H9 (cell line): ENCODE results near the gene ERAS. TPM values are rescaled to one million over a fixed set of nuclear protein-coding genes. Genes with fewer than 3 reads are reported as not detected.

Experiments used
- DNase-seq: peaks from one replicate; pipeline ENCODE4 v3.0.0-alpha.2; 2017
- H2AFZ ChIP-seq: one replicate; pipeline ENCODE4 v1.6.1; 2013; ENCODE audit warnings: mild to moderate bottlenecking, low read length, control low read depth, moderate library complexity
- H2AK5ac ChIP-seq: 2 replicates; pipeline ENCODE4 v1.6.1; 2013; ENCODE audit warnings: low read length, control low read depth, mixed read lengths; ENCODE audit not compliant: insufficient read length
- H2BK120ac ChIP-seq: one replicate; pipeline ENCODE4 v1.6.1; 2013; ENCODE audit warnings: low read depth, mild to moderate bottlenecking, low read length, control low read depth, inconsistent platforms; ENCODE audit not compliant: poor library complexity, severe bottlenecking
- H2BK12ac ChIP-seq: 2 replicates; pipeline ENCODE4 v1.6.1; 2013; ENCODE audit warnings: low read length, control low read depth, mixed read lengths, low read depth; ENCODE audit not compliant: insufficient read length
- H2BK15ac ChIP-seq: 2 replicates; pipeline ENCODE4 v1.6.1; 2013; ENCODE audit warnings: low read depth, low read length, control low read depth
- H2BK20ac ChIP-seq: one replicate; pipeline ENCODE4 v1.6.1; 2013; ENCODE audit warnings: low read depth, mild to moderate bottlenecking, low read length, control low read depth, inconsistent platforms; ENCODE audit not compliant: poor library complexity, severe bottlenecking
- H2BK5ac ChIP-seq: 2 replicates; pipeline ENCODE4 v1.6.1; 2013; ENCODE audit warnings: low read length, control low read depth, mixed read lengths; ENCODE audit not compliant: insufficient read length
- H3K14ac ChIP-seq: 2 replicates; pipeline ENCODE4 v1.6.1; 2013; ENCODE audit warnings: low read length, control low read depth; ENCODE audit not compliant: insufficient read depth
- H3K18ac ChIP-seq: 2 replicates; pipeline ENCODE4 v1.6.1; 2013; ENCODE audit warnings: low read depth, mild to moderate bottlenecking, mixed read lengths, low read length, control low read depth; ENCODE audit not compliant: insufficient read length
- H3K23ac ChIP-seq: 2 replicates; pipeline ENCODE4 v1.6.1; 2013; ENCODE audit warnings: low read length, control low read depth, mixed read lengths, low read depth; ENCODE audit not compliant: insufficient read length
- H3K23me2 ChIP-seq: 2 replicates; pipeline ENCODE4 v1.6.1; 2013; ENCODE audit warnings: low read depth, mild to moderate bottlenecking, mixed read lengths, low read length, control low read depth; ENCODE audit not compliant: insufficient read length, poor library complexity, severe bottlenecking
- H3K27ac ChIP-seq: 2 replicates; pipeline ENCODE4 v1.5.1; 2013; ENCODE audit warnings: low read length, control low read depth, mixed read lengths, low read depth; ENCODE audit not compliant: insufficient read length
- H3K27me3 ChIP-seq: 2 replicates; pipeline ENCODE4 v1.6.1; 2013; ENCODE audit warnings: low read length, control low read depth, inconsistent platforms; ENCODE audit not compliant: insufficient read depth
- H3K4ac ChIP-seq: 2 replicates; pipeline ENCODE4 v1.6.1; 2013; ENCODE audit warnings: low read depth, mild to moderate bottlenecking, control low read depth, inconsistent platforms, low read length, moderate library complexity
- H3K4me1 ChIP-seq: 2 replicates; pipeline ENCODE4 v1.6.1; 2013; ENCODE audit warnings: low read length, control low read depth, inconsistent platforms; ENCODE audit not compliant: insufficient read depth
- H3K4me2 ChIP-seq: 2 replicates; pipeline ENCODE4 v1.6.1; 2013; ENCODE audit warnings: low read length, control low read depth, mixed read lengths; ENCODE audit not compliant: insufficient read length, insufficient read depth
- H3K56ac ChIP-seq: 2 replicates; pipeline ENCODE4 v1.6.1; 2013; ENCODE audit warnings: low read depth, mild to moderate bottlenecking, mixed read lengths, low read length, control low read depth; ENCODE audit not compliant: insufficient read length
- H3K79me1 ChIP-seq: 2 replicates; pipeline ENCODE4 v1.6.1; 2013; ENCODE audit warnings: low read depth, mild to moderate bottlenecking, moderate library complexity, low read length, control low read depth, inconsistent platforms; ENCODE audit not compliant: insufficient read depth, poor library complexity, severe bottlenecking
- H3K79me2 ChIP-seq: 2 replicates; pipeline ENCODE4 v1.6.1; 2013; ENCODE audit warnings: low read length, control low read depth, inconsistent platforms; ENCODE audit not compliant: insufficient read depth
- H3K9ac ChIP-seq: 2 replicates; pipeline ENCODE4 v1.6.1; 2013; ENCODE audit warnings: low read length, control low read depth, mixed read lengths; ENCODE audit not compliant: insufficient read length; ENCODE audit errors: extremely low read depth
- H3K9me3 ChIP-seq: one replicate; pipeline ENCODE4 v1.6.1; 2013; ENCODE audit warnings: low read depth, low read length, inconsistent platforms; ENCODE audit not compliant: control insufficient read depth
- H3T11ph ChIP-seq: one replicate; pipeline ENCODE4 v1.6.1; 2013; ENCODE audit warnings: mild to moderate bottlenecking, low read length, control low read depth, inconsistent platforms
- H4K20me1 ChIP-seq: one replicate; pipeline ENCODE4 v1.6.1; 2013; ENCODE audit not compliant: control insufficient read depth, insufficient read length, insufficient read depth
- H4K5ac ChIP-seq: 2 replicates; pipeline ENCODE4 v1.6.1; 2013; ENCODE audit warnings: low read depth, mild to moderate bottlenecking, mixed read lengths, low read length, control low read depth; ENCODE audit not compliant: insufficient read length
- H4K8ac ChIP-seq: replicated peaks from 2 replicates; pipeline ENCODE4 v1.6.1; 2013; ENCODE audit warnings: low read length, control low read depth, mixed read lengths, low read depth; ENCODE audit not compliant: insufficient read length
- H4K91ac ChIP-seq: 2 replicates; pipeline ENCODE4 v1.6.1; 2013; ENCODE audit warnings: low read depth, mild to moderate bottlenecking, moderate library complexity, mixed read lengths, low read length, control low read depth; ENCODE audit not compliant: insufficient read length
- H3K27ac Mint-ChIP-seq, 3 experiments: 2 replicates in 2 of 3; 3 replicates in 1 of 3; pipeline ENCODE4 v1.8.0; 2020 to 2021; ENCODE audit warnings: mixed read lengths in 3 of 3, mild to moderate bottlenecking in 1 of 3, moderate library complexity in 1 of 3
- H3K27me3 Mint-ChIP-seq: 2 replicates; pipeline ENCODE4 v1.8.0; 2021; ENCODE audit warnings: low read depth, mild to moderate bottlenecking, moderate library complexity, mixed read lengths
- H3K36me3 Mint-ChIP-seq, 3 experiments: 2 replicates in 2 of 3; 3 replicates in 1 of 3; pipeline ENCODE4 v1.8.0; 2020 to 2021; ENCODE audit warnings: low read depth in 3 of 3, mixed read lengths in 3 of 3; ENCODE audit not compliant: insufficient read depth in 1 of 3
- H3K4me1 Mint-ChIP-seq, 2 experiments: 2 replicates each; pipeline ENCODE4 v1.8.0; 2020; ENCODE audit warnings: mixed read lengths in 2 of 2
- H3K4me3 Mint-ChIP-seq, 2 experiments: 2 replicates in 1 of 2; 3 replicates in 1 of 2; pipeline ENCODE4 v1.8.0; 2020 to 2021; ENCODE audit warnings: mild to moderate bottlenecking in 2 of 2, mixed read lengths in 2 of 2, moderate library complexity in 1 of 2
- H3K9me3 Mint-ChIP-seq, 2 experiments: 2 replicates in 1 of 2; 3 replicates in 1 of 2; pipeline ENCODE4 v1.8.0; 2020; ENCODE audit warnings: mild to moderate bottlenecking in 2 of 2, mixed read lengths in 2 of 2, moderate library complexity in 1 of 2
- CTCF ChIP-seq: fragments of 200-600 bp; sonication (generic); conservative IDR thresholded peaks from 3 replicates; pipeline ENCODE4 v1.8.0; 2021; ENCODE audit warnings: antibody characterized with exemption, mild to moderate bottlenecking
- WGBS: extraction: QIAGEN DNeasy Blood & Tissue Kit; methylation state at CpG from one replicate; pipeline ENCODE4 v1.1.7; 2013; ENCODE audit warnings: missing lambda C conversion rate, low lambda C conversion rate, mixed read lengths; ENCODE audit not compliant: insufficient read length; ENCODE audit errors: extremely low coverage; 5-methylcytosine and 5-hydroxymethylcytosine counted together
- total RNA-seq: library from RNA; stranded (reverse); gene quantifications from 2 replicates; pipeline ENCODE4 v1.2.1, GENCODE V29; 2021

Gene ERAS
- total RNA-seq, 1 experiment from 2014 or later = not detected

DNA sequence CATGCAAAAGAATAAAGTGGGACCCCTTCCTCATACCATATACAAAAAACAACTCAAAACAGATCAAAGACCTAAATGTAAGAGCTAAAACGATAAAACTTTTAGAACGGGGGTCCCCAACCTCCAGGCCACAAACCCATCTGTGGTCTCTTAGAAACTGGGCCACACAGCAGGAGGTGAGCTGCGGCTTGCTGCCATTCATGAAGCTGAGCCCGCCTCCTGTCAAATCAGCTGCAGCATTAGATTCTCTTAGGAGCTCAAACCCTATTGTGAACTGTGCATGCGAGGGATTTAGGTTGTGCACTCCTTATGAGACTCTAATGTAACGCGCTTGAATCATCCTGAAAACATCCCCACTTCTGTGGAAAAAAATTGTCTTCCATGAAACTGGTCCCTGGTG, 46.9 kb upstream of the ERAS start:
- Histone ChIP-seq H3K18ac (no peak overlapping the region), H3K4me1 (no peaks in the 10 kb centered on the region), H3K14ac (no peak overlapping the region), H3K56ac (no peak overlapping the region), H4K5ac (no peak overlapping the region), H3T11ph (no peak overlapping the region), H3K79me2 (no peaks in the 10 kb centered on the region), H3K9me3 (peaks cover 18% of the 10 kb centered on the region), H4K91ac (no peak overlapping the region), H2AFZ (no peak overlapping the region), H2BK5ac (no peak overlapping the region), H3K27ac (no peak overlapping the region), H2BK15ac (no peak overlapping the region), H3K27me3 (no peaks in the 10 kb centered on the region), H2BK12ac (no peak overlapping the region), H2BK20ac (no peak overlapping the region), H2BK120ac (no peak overlapping the region), H3K9ac (no peak overlapping the region), H4K8ac (no peak overlapping the region), H3K23me2 (no peaks in the 10 kb centered on the region), H3K4me2 (no peak overlapping the region), H4K20me1 (no peaks in the 10 kb centered on the region), H3K79me1 (no peaks in the 10 kb centered on the region), H3K4ac (no peak overlapping the region), H3K23ac (no peak overlapping the region), H2AK5ac (no peak overlapping the region)
- peaks cover 2% of the 10 kb centered on the region; the same call in 1 of the 2 replicates for H3K27me3 Mint-ChIP-seq
- no CpG with 5 or more reads among the region's 7 CpGs for WGBS
- TF ChIP-seq CTCF = no peak
- H3K27ac Mint-ChIP-seq = no peak overlapping the region
- no peak overlapping the region for H3K4me3 Mint-ChIP-seq
- H3K4me1 Mint-ChIP-seq = peaks cover 2 to 3% of the 10 kb centered on the region in 2 experiments; a peak in 1 of 4 replicates
- DNase-seq = no peak
- H3K36me3 Mint-ChIP-seq = peaks cover 0 to 7% (median 3%) of the 10 kb centered on the region in 3 experiments; a peak in 3 of 7 replicates
- H3K9me3 Mint-ChIP-seq = peaks cover 55 to 79% of the 10 kb centered on the region in 2 experiments
